MCF 10A (cell line): ENCODE measurements around the gene TXNDC11. TPM values are rescaled to one million over a fixed set of nuclear protein-coding genes. Genes with fewer than 3 reads are reported as not detected.
"Not testable (repeated sequence)": the region's sequence is repeated elsewhere in the genome, so short reads cannot be mapped to it uniquely, and the experiment has no call there.

ENCODE experiments used
- BruUV-seq: library from RNA; stranded (reverse); fragments of 400-500 nt; replicated peaks from 2 replicates; lab custom pipeline; 2021; lab: Mats Ljungman, UMichigan
- CTCF ChIA-PET: fragments of 300-600 bp; sonication (Branson Sonifier 250); formaldehyde crosslinking; extraction: SDS; loops from one replicate; lab custom pipeline; 2021; ENCODE audit warnings: antibody characterized with exemption, inconsistent platforms; lab: Yijun Ruan, JAX
- POLR2A ChIA-PET: fragments of 300-600, 350-650 bp; sonication (Branson Sonifier 250); formaldehyde crosslinking; extraction: SDS; loops from one replicate; lab custom pipeline; 2020; ENCODE audit warnings: antibody characterized with exemption, inconsistent platforms; lab: Yijun Ruan, JAX
- DNase-seq: peaks from one replicate; pipeline ENCODE4 v3.0.0-alpha.2; 2018; ENCODE audit not compliant: unreplicated experiment
- H3K27ac Mint-ChIP-seq: one replicate; pipeline ENCODE4 v1.8.0; 2022; ENCODE audit warnings: mild to moderate bottlenecking, low read depth, mixed read lengths; ENCODE audit not compliant: unreplicated experiment
- H3K27me3 Mint-ChIP-seq: one replicate; pipeline ENCODE4 v1.8.0; 2022; ENCODE audit warnings: mixed read lengths; ENCODE audit not compliant: insufficient read depth, unreplicated experiment
- H3K36me3 Mint-ChIP-seq: one replicate; pipeline ENCODE4 v1.8.0; 2022; ENCODE audit warnings: mild to moderate bottlenecking, moderate library complexity, mixed read lengths; ENCODE audit not compliant: insufficient read depth, unreplicated experiment
- H3K4me1 Mint-ChIP-seq: one replicate; pipeline ENCODE4 v1.8.0; 2022; ENCODE audit warnings: mixed read lengths; ENCODE audit not compliant: insufficient read depth, unreplicated experiment
- H3K4me3 Mint-ChIP-seq: one replicate; pipeline ENCODE4 v1.8.0; 2022; ENCODE audit warnings: mild to moderate bottlenecking, moderate library complexity, mixed read lengths; ENCODE audit not compliant: unreplicated experiment
- H3K9me3 Mint-ChIP-seq: one replicate; pipeline ENCODE4 v1.8.0; 2022; ENCODE audit warnings: mixed read lengths; ENCODE audit not compliant: unreplicated experiment
- intact Hi-C: fragments of 100-400 bp; cut with micrococcal nuclease; formaldehyde crosslinking; loops from 2 replicates; pipeline ENCODE4 v1.14.1; 2022
- total RNA-seq: library from RNA; stranded (reverse); gene quantifications from 2 replicates; pipeline ENCODE4 v1.2.3, GENCODE V29; 2022
- TF ChIP-seq, protein P1 (sequence below): fragments of 200-600 bp; IDR thresholded peaks from one replicate; pipeline ENCODE4 v1.8.0; 2022; ENCODE audit warnings: antibody characterized with exemption, mild to moderate bottlenecking; ENCODE audit not compliant: unreplicated experiment

Gene TXNDC11
- total RNA-seq, 1 experiment from 2014 or later, result 38.2 TPM

DNA sequence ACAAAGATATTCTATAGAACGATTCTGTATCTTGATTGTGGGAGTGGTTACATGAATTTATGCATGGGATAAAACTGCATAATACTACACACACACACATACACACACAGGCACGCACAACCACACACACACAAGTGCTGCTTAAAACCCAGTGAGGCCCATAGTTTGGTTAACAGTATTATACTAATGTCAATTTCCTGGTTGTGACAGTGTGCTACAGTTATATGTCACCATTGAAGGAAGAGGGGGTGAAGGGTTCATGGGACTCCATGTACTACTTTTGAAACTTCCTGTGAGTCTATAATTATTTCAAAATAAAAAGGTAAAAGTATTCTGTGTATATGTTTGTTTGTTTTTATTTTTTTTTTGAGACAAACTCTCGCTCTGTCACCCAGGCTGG, 46.3 kb upstream of the TXNDC11 start:
- DNase-seq, result no peak
- intact Hi-C loops, result no loop called here
- TF ChIP-seq, protein P1, sequence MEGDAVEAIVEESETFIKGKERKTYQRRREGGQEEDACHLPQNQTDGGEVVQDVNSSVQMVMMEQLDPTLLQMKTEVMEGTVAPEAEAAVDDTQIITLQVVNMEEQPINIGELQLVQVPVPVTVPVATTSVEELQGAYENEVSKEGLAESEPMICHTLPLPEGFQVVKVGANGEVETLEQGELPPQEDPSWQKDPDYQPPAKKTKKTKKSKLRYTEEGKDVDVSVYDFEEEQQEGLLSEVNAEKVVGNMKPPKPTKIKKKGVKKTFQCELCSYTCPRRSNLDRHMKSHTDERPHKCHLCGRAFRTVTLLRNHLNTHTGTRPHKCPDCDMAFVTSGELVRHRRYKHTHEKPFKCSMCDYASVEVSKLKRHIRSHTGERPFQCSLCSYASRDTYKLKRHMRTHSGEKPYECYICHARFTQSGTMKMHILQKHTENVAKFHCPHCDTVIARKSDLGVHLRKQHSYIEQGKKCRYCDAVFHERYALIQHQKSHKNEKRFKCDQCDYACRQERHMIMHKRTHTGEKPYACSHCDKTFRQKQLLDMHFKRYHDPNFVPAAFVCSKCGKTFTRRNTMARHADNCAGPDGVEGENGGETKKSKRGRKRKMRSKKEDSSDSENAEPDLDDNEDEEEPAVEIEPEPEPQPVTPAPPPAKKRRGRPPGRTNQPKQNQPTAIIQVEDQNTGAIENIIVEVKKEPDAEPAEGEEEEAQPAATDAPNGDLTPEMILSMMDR, result no peak
- ChIA-PET POLR2A (interaction anchor here (0.6 kb wide), 1 partner anchor 9 kb away, joined by 3 read pairs; no protein-coding TSS in a partner anchor), CTCF (no interaction called here)
- Mint-ChIP-seq H3K36me3 (peaks cover 26% of the 10 kb centered on the region), H3K9me3 (no peaks in the 10 kb centered on the region), H3K4me3 (no peak overlapping the region), H3K4me1 (peaks cover 33% of the 10 kb centered on the region), H3K27ac (no peak overlapping the region), H3K27me3 (no peaks in the 10 kb centered on the region)
- BruUV-seq, result no TSS peak

DNA sequence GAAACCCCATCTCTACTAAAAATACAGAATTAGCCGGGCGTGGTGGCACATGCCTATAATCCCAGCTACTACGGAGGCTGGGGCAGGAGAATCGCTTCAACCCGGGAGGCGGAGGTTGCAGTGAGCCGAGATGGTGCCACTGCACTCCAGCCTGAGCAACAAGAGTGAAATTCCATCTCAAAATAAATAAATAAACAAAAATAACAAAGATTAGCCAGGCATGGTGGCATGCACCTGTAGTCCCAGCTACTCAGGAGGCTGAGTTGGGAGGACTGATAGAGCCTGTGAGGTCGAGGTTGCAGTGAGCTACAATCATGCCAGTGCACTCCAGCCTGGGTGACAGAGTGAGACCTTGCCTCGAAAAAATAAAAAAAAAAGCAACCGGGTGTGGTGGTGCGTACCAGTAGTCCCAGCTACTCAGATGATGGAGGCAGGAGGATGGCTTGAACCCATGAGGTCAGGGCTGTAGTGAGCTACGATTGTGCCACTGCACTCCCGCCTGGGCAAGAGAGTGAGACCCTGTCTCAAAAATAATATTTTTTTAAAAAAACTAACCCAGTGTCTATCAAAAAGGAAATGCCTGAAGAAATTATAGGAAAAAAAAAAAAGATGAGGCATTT, 42.4 kb upstream of the TXNDC11 start:
- ChIA-PET CTCF (interaction anchor here (0.6 to 3.8 kb wide), 3 partner anchors 9 to 26 kb away, joined by 3 to 17 read pairs (median 3); partner anchors contain the start of gene ZC3H7A), POLR2A (interaction anchor here (0.7 to 7.0 kb wide), 4 partner anchors 12 to 134 kb away, joined by 3 to 115 read pairs (median 26); partner anchors contain the start of genes RSL1D1 and ZC3H7A)
- not testable (repeated sequence) for BruUV-seq, H3K27me3 Mint-ChIP-seq, H3K9me3 Mint-ChIP-seq, H3K27ac Mint-ChIP-seq, H3K4me3 Mint-ChIP-seq, DNase-seq
- intact Hi-C loops, result loop anchor here (5.0 kb wide), 1 partner anchor 67 kb away; the partner anchor contains the start of gene RSL1D1
- Mint-ChIP-seq H3K36me3 (peaks cover 28% of the 10 kb centered on the region), H3K4me1 (peaks cover 37% of the 10 kb centered on the region)

DNA sequence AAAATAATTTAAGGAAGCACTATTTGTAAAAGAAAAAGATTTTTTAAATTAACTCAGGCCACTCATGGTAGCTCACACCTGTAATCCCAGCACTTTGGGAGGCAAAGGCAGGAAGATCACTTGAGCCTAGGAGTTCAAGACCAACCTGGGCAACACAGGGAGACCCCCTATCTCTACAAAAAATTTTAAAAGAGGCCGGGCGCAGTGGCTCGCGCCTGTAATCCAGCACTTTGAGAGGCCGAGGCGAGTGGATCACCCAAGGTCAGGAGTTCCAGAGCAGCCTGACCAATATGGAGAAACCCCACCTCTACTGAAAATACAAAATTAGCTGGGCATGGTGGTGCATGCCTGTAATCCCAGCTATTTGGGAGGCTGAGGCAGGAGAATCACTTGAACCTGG, 41.7 kb upstream of the TXNDC11 start:
- peak overlapping the region; percentile 95 for H3K27ac Mint-ChIP-seq
- not testable (repeated sequence) for H3K9me3 Mint-ChIP-seq
- H3K4me1 Mint-ChIP-seq, result peaks cover 37% of the 10 kb centered on the region

DNA sequence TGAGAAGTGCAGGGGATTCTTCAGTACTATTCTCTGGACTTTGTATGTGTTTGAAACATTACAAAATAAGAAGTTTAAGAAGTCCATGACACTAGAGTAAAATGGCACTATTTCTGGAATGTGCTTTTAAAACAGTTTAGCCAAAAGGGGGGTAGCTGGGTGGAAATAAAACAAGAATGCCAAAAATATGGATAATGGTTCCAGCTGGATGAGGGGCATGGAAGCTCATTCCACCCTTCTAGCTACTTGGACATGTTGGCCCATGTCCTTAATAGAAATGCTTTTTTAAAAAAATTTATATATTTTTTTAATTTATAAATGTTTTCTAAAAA, 41.3 kb upstream of the TXNDC11 start:
- POLR2A ChIA-PET, result interaction anchor here (0.5 to 7.0 kb wide), 6 partner anchors 8 to 67 kb away, joined by 3 to 115 read pairs (median 25); partner anchors contain the start of genes RSL1D1 and ZC3H7A

More for the DNA sequence above, 41.7 kb upstream of the TXNDC11 start:
- not testable (repeated sequence) for BruUV-seq, DNase-seq, H3K27me3 Mint-ChIP-seq, H3K4me3 Mint-ChIP-seq
- ChIA-PET POLR2A (interaction anchor here (0.5 to 7.0 kb wide), 6 partner anchors 8 to 67 kb away, joined by 3 to 115 read pairs (median 25); partner anchors contain the start of genes RSL1D1 and ZC3H7A), CTCF (interaction anchor here (0.6 to 3.8 kb wide), 5 partner anchors 9 to 379 kb away, joined by 3 to 17 read pairs (median 4); partner anchors contain the start of gene ZC3H7A)
- intact Hi-C loops, result loop anchor here (5.0 kb wide), 1 partner anchor 68 kb away; the partner anchor contains the start of gene RSL1D1
- peaks cover 36% of the 10 kb centered on the region for H3K36me3 Mint-ChIP-seq

More for the DNA sequence above, 41.3 kb upstream of the TXNDC11 start:
- CTCF ChIA-PET, result interaction anchor here (0.6 to 3.8 kb wide), 5 partner anchors 10 to 378 kb away, joined by 3 to 17 read pairs (median 4); partner anchors contain the start of gene ZC3H7A
- BruUV-seq, result no TSS peak
- Mint-ChIP-seq H3K4me1 (peaks cover 37% of the 10 kb centered on the region), H3K27ac (peak overlapping the region; percentile 95), H3K9me3 (no peaks in the 10 kb centered on the region), H3K36me3 (peaks cover 39% of the 10 kb centered on the region), H3K27me3 (no peaks in the 10 kb centered on the region), H3K4me3 (peak overlapping the region; percentile 61)
- intact Hi-C loops, result loop anchor here (5.0 kb wide), 1 partner anchor 68 kb away; the partner anchor contains the start of gene RSL1D1
- DNase-seq, result no peak
- TF ChIP-seq, protein P1, result no peak
